IPS-18a (cell line): ENCODE data around the gene CELA1.
"Not testable (repeated sequence)": the region's sequence is repeated elsewhere in the genome, so short reads cannot be mapped to it uniquely, and the experiment has no call there.

Source experiments
- H3K27ac ChIP-seq: one replicate; pipeline ENCODE4 v1.5.1; 2013; ENCODE audit warnings: low read length
- H3K27me3 ChIP-seq: one replicate; pipeline ENCODE4 v1.6.1; 2013; ENCODE audit warnings: mild to moderate bottlenecking, low read length; ENCODE audit not compliant: control insufficient read depth, insufficient read depth
- H3K36me3 ChIP-seq: one replicate; pipeline ENCODE4 v1.6.1; 2013; ENCODE audit warnings: low read depth, low read length; ENCODE audit not compliant: control insufficient read depth
- H3K4me1 ChIP-seq: one replicate; pipeline ENCODE4 v1.6.1; 2013; ENCODE audit warnings: low read depth, low read length; ENCODE audit not compliant: control insufficient read depth
- H3K4me3 ChIP-seq: one replicate; pipeline ENCODE4 v1.5.1; 2013; ENCODE audit warnings: low read length
- H3K9ac ChIP-seq: one replicate; pipeline ENCODE4 v1.6.1; 2013; ENCODE audit warnings: mild to moderate bottlenecking, low read length, moderate library complexity
- H3K9me3 ChIP-seq: one replicate; pipeline ENCODE4 v1.6.1; 2013; ENCODE audit warnings: low read depth, low read length; ENCODE audit not compliant: control insufficient read depth

CELA1 gene

DNA sequence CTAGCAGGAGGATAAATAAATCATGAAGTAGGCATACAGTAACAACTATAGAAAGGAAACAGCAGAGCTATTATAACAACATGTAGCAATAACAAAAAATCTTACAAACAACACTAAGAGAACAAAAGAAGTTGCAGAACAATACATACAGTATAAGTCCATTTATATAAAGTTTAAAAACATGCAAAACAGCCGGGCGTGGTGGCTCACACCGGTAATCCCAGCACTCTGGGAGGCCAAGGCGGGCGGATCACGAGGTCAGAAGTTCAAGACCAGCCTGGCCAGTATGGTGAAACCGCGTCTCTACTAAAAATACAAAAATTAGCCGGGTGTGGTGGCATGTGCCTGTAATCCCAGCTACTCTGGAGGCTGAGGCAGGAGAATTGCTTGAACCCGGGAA, 52.4 kb downstream of the CELA1 start:
- not testable (repeated sequence) for H3K9ac ChIP-seq, H3K4me3 ChIP-seq, H3K27ac ChIP-seq, H3K27me3 ChIP-seq, H3K9me3 ChIP-seq, H3K36me3 ChIP-seq, H3K4me1 ChIP-seq

GRCh38 chr12:51293696-51294095, 52.8 kb downstream of the CELA1 start:
- Histone ChIP-seq H3K27me3 (no peaks in the 10 kb centered on the region), H3K9ac (no peak overlapping the region), H3K9me3 (no peaks in the 10 kb centered on the region)

GRCh38 chr12:51291603-51292513, 54.6 kb downstream of the CELA1 start:
- not testable (repeated sequence) for H3K9me3 ChIP-seq, H3K4me3 ChIP-seq, H3K9ac ChIP-seq, H3K27ac ChIP-seq, H3K4me1 ChIP-seq, H3K36me3 ChIP-seq, H3K27me3 ChIP-seq

More at GRCh38 chr12:51293696-51294095, 52.8 kb downstream of the CELA1 start:
- H3K4me3 ChIP-seq = no peak overlapping the region
- H3K27ac ChIP-seq = no peak overlapping the region
- H3K36me3 ChIP-seq = no peaks in the 10 kb centered on the region
- no peaks in the 10 kb centered on the region for H3K4me1 ChIP-seq

DNA sequence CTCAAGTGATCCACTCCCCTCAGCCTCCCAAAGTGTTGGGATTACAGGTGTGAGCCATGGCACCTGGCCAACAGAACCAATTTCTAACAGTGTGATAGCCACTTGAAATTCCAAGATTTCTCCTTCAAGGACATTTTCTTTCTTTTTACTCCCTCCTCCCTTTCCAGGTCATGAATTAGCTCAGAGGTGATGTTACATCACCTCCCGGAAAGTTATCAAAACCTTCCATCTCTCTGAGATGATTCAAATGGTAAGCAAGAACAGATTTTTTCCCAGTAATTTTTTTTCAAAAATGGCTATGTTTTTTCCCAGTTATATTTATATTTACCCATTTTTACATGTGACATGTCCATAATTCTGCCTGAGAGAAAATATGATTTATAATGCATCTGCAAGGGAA, 60.6 kb downstream of the CELA1 start:
- no peak overlapping the region for H3K4me3 ChIP-seq
- no peak overlapping the region for H3K9ac ChIP-seq
- no peaks in the 10 kb centered on the region for H3K4me1 ChIP-seq
- H3K9me3 ChIP-seq = no peaks in the 10 kb centered on the region
- H3K27me3 ChIP-seq = no peaks in the 10 kb centered on the region
- H3K36me3 ChIP-seq = no peaks in the 10 kb centered on the region
- H3K27ac ChIP-seq = no peak overlapping the region

DNA sequence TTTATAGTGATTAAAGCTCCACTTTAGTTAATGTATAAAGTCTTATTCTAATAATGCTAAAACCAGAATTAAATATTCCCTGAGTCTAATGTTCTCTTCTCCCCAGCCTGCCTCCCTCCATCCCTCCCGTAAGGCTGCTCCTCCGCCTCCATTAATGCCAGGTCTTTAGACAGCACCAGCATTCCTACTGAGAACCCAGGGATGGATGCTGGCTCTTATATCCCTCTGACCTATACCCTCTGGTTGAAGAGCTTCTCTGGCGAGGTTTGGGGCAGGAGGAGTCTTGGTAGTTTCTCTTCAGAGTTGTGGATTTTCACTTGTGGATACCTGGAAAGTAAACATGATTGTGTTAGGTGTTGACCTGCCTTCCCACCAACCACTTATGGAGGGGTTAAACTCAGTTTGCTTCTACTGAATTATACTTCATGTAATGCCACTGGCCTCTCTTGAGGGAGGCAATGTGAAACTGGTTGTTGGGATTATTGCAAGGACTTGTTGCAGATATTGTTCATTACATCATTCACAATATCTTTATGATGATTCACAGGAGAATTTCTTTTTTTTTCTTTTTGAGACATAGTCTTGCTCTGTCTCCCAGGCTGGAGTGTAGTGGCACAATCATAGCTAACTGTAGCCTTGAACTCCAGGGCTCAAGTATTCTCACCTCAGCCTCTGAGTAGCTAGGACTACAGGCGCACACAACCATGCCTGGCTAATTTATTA, 65.1 kb downstream of the CELA1 start:
- no peaks in the 10 kb centered on the region for H3K4me1 ChIP-seq
- no peaks in the 10 kb centered on the region for H3K9me3 ChIP-seq
- H3K27me3 ChIP-seq = no peaks in the 10 kb centered on the region
- H3K4me3 ChIP-seq = no peak overlapping the region
- no peaks in the 10 kb centered on the region for H3K36me3 ChIP-seq
- no peak overlapping the region for H3K27ac ChIP-seq
- no peak overlapping the region for H3K9ac ChIP-seq
